CD4-positive, alpha-beta memory T cell (primary cell): ENCODE measurements around the gene EIF3A. TPM values are rescaled to one million over a fixed set of nuclear protein-coding genes. Genes with fewer than 3 reads are reported as not detected.

Source experiments
- CTCF ChIA-PET: fragments of 350-600 bp; sonication (Branson Sonifier 250); formaldehyde crosslinking; loops from one replicate; lab custom pipeline; 2021; ENCODE audit warnings: inconsistent platforms; ENCODE audit not compliant: partially characterized antibody; lab: Charles Lee
- POLR2A ChIA-PET: fragments of 350-600 bp; sonication (Branson Sonifier 250); formaldehyde crosslinking; loops from one replicate; lab custom pipeline; 2021; ENCODE audit not compliant: partially characterized antibody; lab: Charles Lee
- DNase-seq, 5 donors: peaks; one replicate each; pipeline versions ENCODE4 v3.0.0 to v3.0.0-alpha.2; 2020 to 2022; ENCODE audit warnings: mixed read lengths in 1 of 5
- H3K27ac ChIP-seq: one replicate; pipeline ENCODE4 v1.7.0; 2013; ENCODE audit warnings: low read depth, low read length
- H3K27me3 ChIP-seq: 2 replicates; pipeline ENCODE4 v1.7.0; 2013; ENCODE audit warnings: mild to moderate bottlenecking, low read length, moderate library complexity; ENCODE audit not compliant: insufficient read depth
- H3K36me3 ChIP-seq: 2 replicates; pipeline ENCODE4 v1.7.0; 2013; ENCODE audit warnings: mild to moderate bottlenecking, low read length, moderate library complexity; ENCODE audit not compliant: insufficient read depth
- H3K4me1 ChIP-seq: 2 replicates; pipeline ENCODE4 v1.7.0; 2013; ENCODE audit warnings: mild to moderate bottlenecking, low read length, moderate library complexity; ENCODE audit not compliant: insufficient read depth
- H3K4me3 ChIP-seq, 2 donors: one replicate each; pipeline ENCODE4 v1.7.0; 2013; ENCODE audit warnings: low read length in 2 of 2, mild to moderate bottlenecking in 1 of 2
- H3K9me3 ChIP-seq, 2 donors: one replicate each; pipeline ENCODE4 v1.7.0; 2013; ENCODE audit warnings: low read length in 2 of 2, control low read depth in 1 of 2; ENCODE audit not compliant: control insufficient read depth in 1 of 2
- H3K27ac Mint-ChIP-seq, 7 donors: one replicate each; pipeline ENCODE4 v1.8.0; 2020 to 2021; ENCODE audit warnings: mixed read lengths in 7 of 7, mild to moderate bottlenecking in 6 of 7, inconsistent platforms in 3 of 7, moderate library complexity in 3 of 7
- H3K27me3 Mint-ChIP-seq, 2 donors: one replicate each; pipeline ENCODE4 v1.8.0; 2020 to 2021; ENCODE audit warnings: mixed read lengths in 2 of 2
- H3K36me3 Mint-ChIP-seq, 2 donors: one replicate each; pipeline ENCODE4 v1.8.0; 2020 to 2021; ENCODE audit warnings: mixed read lengths in 2 of 2, inconsistent platforms in 1 of 2, mild to moderate bottlenecking in 1 of 2
- H3K4me1 Mint-ChIP-seq, 4 donors: one replicate each; pipeline ENCODE4 v1.8.0; 2020 to 2021; ENCODE audit warnings: mixed read lengths in 4 of 4, mild to moderate bottlenecking in 1 of 4
- H3K4me3 Mint-ChIP-seq, 8 donors: one replicate each; pipeline ENCODE4 v1.8.0; 2020 to 2021; ENCODE audit warnings: mixed read lengths in 8 of 8, mild to moderate bottlenecking in 7 of 8, moderate library complexity in 6 of 8, inconsistent platforms in 3 of 8
- H3K9me3 Mint-ChIP-seq, 8 donors: one replicate each; pipeline ENCODE4 v1.8.0; 2020 to 2021; ENCODE audit warnings: mixed read lengths in 8 of 8, mild to moderate bottlenecking in 5 of 8, inconsistent platforms in 3 of 8, moderate library complexity in 1 of 8
- intact Hi-C: fragments of 100-400 bp; cut with micrococcal nuclease; formaldehyde crosslinking; loops from one replicate; pipeline ENCODE4 v1.15.1; 2023
- polyA plus RNA-seq, 2 donors: library from polyadenylated mRNA; unstranded; fragments of 300-500 nt; fragmentation: Illumina TruSeq; gene quantifications; one replicate each; pipeline ENCODE4 v1.2.3, GENCODE V29; 2021
- total RNA-seq, 2 experiments: library from RNA; stranded (reverse); gene quantifications; one replicate each; pipeline ENCODE4 v1.2.3, GENCODE V29; 2021

Gene EIF3A
- total and polyA plus RNA-seq, 4 experiments from 2014 or later, result 29.8 to 129 (median 102) TPM

GRCh38 chr10:119001717-119002500, 78.7 kb downstream of the EIF3A start:
- CTCF ChIA-PET, result no interaction called here
- no peaks in the 10 kb centered on the region for H3K4me1 Mint-ChIP-seq

DNA sequence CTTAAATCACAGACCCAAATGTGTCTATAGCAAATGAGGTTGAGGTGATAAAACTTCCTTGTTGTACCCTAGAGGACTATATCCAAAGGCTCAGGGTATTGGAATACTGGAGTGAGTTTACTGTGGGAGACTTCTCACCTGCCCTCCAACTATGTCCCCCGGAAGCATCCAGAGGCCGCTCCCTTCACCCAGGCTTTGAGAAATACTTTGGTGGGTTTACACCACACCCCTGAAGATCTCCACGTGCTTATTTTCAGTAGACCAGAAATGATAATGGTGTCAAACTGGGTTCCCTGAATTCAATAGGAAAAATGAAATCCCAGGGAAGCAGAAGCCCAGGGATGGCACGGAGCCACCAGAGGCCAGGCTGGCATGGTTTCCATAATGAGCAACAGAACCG, 82.4 kb downstream of the EIF3A start:
- Histone ChIP-seq H3K9me3 (no peaks in the 10 kb centered on the region), H3K27me3 (no peaks in the 10 kb centered on the region), H3K4me3 (no peak overlapping the region), H3K27ac (no peak overlapping the region), H3K36me3 (no peaks in the 10 kb centered on the region), H3K4me1 (no peaks in the 10 kb centered on the region)
- ChIA-PET POLR2A (no interaction called here), CTCF (no interaction called here)
- Mint-ChIP-seq H3K4me3 (no peak overlapping the region), H3K4me1 (no peaks in the 10 kb centered on the region), H3K27ac (peak overlapping the region in 1 of 7 donors; percentile 4), H3K36me3 (no peaks in the 10 kb centered on the region), H3K9me3 (peaks cover 0 to 2% (median 0%) of the 10 kb centered on the region in 8 donors), H3K27me3 (peaks cover 7 to 14% of the 10 kb centered on the region in 2 donors)
- DNase-seq, result no peak
- intact Hi-C loops, result no loop called here

More at GRCh38 chr10:119001717-119002500, 78.7 kb downstream of the EIF3A start:
- DNase-seq, result no peak
- Mint-ChIP-seq H3K27me3 (peaks cover 8 to 11% of the 10 kb centered on the region in 2 donors), H3K27ac (no peak overlapping the region), H3K36me3 (no peaks in the 10 kb centered on the region), H3K4me3 (no peak overlapping the region), H3K9me3 (peaks cover 0 to 2% (median 0%) of the 10 kb centered on the region in 8 donors)
- POLR2A ChIA-PET, result no interaction called here
- no peaks in the 10 kb centered on the region for H3K36me3 ChIP-seq
- no peaks in the 10 kb centered on the region for H3K9me3 ChIP-seq
- no peak overlapping the region for H3K27ac ChIP-seq
- H3K4me1 ChIP-seq, result no peaks in the 10 kb centered on the region
- no peak overlapping the region for H3K4me3 ChIP-seq
- no peaks in the 10 kb centered on the region for H3K27me3 ChIP-seq
- intact Hi-C loops, result no loop called here

- H3K9me3 Mint-ChIP-seq, result peaks cover 0 to 2% (median 0%) of the 10 kb centered on the region in 8 donors
- no peak overlapping the region for H3K27ac Mint-ChIP-seq
- no peaks in the 10 kb centered on the region for H3K36me3 Mint-ChIP-seq
- H3K4me3 Mint-ChIP-seq, result no peak overlapping the region
- H3K4me1 ChIP-seq, result no peaks in the 10 kb centered on the region
- no peaks in the 10 kb centered on the region for H3K4me1 Mint-ChIP-seq
- ChIA-PET POLR2A (no interaction called here), CTCF (no interaction called here)
- no peaks in the 10 kb centered on the region for H3K36me3 ChIP-seq
- no peak overlapping the region for H3K4me3 ChIP-seq
- no peak for DNase-seq
- H3K27me3 Mint-ChIP-seq, result peaks cover 6 to 16% of the 10 kb centered on the region in 2 donors
- intact Hi-C loops, result no loop called here
- no peak overlapping the region for H3K27ac ChIP-seq
- H3K27me3 ChIP-seq, result no peaks in the 10 kb centered on the region
- H3K9me3 ChIP-seq, result no peaks in the 10 kb centered on the region
Measured at GRCh38 chr10:118997379-118997778, 83.2 kb downstream of the EIF3A start.

- DNase-seq, result no peak
- Mint-ChIP-seq H3K4me1 (no peaks in the 10 kb centered on the region), H3K9me3 (no peaks in the 10 kb centered on the region), H3K27ac (no peak overlapping the region), H3K4me3 (no peak overlapping the region), H3K27me3 (peaks cover 3 to 12% of the 10 kb centered on the region in 2 donors), H3K36me3 (no peaks in the 10 kb centered on the region)
- no peaks in the 10 kb centered on the region for H3K4me1 ChIP-seq
- H3K27ac ChIP-seq, result no peak overlapping the region
- CTCF ChIA-PET, result no interaction called here
- H3K4me3 ChIP-seq, result no peak overlapping the region
- no peaks in the 10 kb centered on the region for H3K36me3 ChIP-seq
- no peaks in the 10 kb centered on the region for H3K9me3 ChIP-seq
- intact Hi-C loops, result no loop called here
- POLR2A ChIA-PET, result no interaction called here
- no peaks in the 10 kb centered on the region for H3K27me3 ChIP-seq
Measured at GRCh38 chr10:118995739-118996138, 84.9 kb downstream of the EIF3A start.

DNA sequence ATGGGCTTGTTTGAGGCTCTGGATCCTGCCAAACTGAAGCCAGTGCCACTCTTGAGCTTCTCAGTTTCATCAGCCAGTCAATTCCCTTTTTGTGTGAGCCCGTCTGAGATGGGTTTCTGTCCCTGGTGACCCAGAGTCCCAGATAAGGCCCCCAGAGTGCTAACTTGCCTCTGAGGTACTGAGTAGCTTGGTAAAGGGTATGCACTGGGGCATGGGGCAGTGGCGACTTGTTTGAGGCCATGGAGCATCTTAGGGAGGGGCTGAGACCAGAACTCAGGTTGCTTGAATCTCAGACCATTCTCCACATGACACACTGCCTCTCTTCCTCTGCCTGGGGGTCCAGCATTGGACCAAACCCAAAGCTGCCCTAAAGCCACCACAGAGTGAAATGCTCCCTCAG, 86.3 kb downstream of the EIF3A start:
- no peak overlapping the region for H3K4me3 ChIP-seq
- Mint-ChIP-seq H3K36me3 (no peaks in the 10 kb centered on the region), H3K27me3 (peaks cover 3 to 12% of the 10 kb centered on the region in 2 donors), H3K27ac (no peak overlapping the region), H3K9me3 (peaks cover 0 to 3% (median 0%) of the 10 kb centered on the region in 8 donors), H3K4me1 (no peaks in the 10 kb centered on the region), H3K4me3 (no peak overlapping the region)
- no peaks in the 10 kb centered on the region for H3K36me3 ChIP-seq
- ChIA-PET POLR2A (no interaction called here), CTCF (interaction anchor here (1.0 kb wide), 1 partner anchor 12 kb away, joined by 3 read pairs; no protein-coding TSS in a partner anchor)
- intact Hi-C loops, result no loop called here
- no peaks in the 10 kb centered on the region for H3K9me3 ChIP-seq
- DNase-seq, result no peak
- no peaks in the 10 kb centered on the region for H3K27me3 ChIP-seq
- no peak overlapping the region for H3K27ac ChIP-seq
- H3K4me1 ChIP-seq, result no peaks in the 10 kb centered on the region

GRCh38 chr10:118993214-118993613, 87.4 kb downstream of the EIF3A start:
- H3K4me3 Mint-ChIP-seq, result no peak overlapping the region
- Histone ChIP-seq H3K36me3 (no peaks in the 10 kb centered on the region), H3K27ac (no peak overlapping the region), H3K4me1 (no peaks in the 10 kb centered on the region), H3K4me3 (no peak overlapping the region), H3K27me3 (no peaks in the 10 kb centered on the region), H3K9me3 (no peaks in the 10 kb centered on the region)
- H3K27me3 Mint-ChIP-seq, result peaks cover 0 to 11% of the 10 kb centered on the region in 2 donors
- H3K36me3 Mint-ChIP-seq, result no peaks in the 10 kb centered on the region
- intact Hi-C loops, result no loop called here
- ChIA-PET POLR2A (no interaction called here), CTCF (interaction anchor here (1.0 kb wide), 1 partner anchor 13 kb away, joined by 3 read pairs; no protein-coding TSS in a partner anchor)
- peak overlapping the region in 1 of 7 donors; percentile 24 for H3K27ac Mint-ChIP-seq
- DNase-seq, result no peak
- no peaks in the 10 kb centered on the region for H3K4me1 Mint-ChIP-seq
- H3K9me3 Mint-ChIP-seq, result peaks cover 0 to 4% (median 3%) of the 10 kb centered on the region in 8 donors

DNA sequence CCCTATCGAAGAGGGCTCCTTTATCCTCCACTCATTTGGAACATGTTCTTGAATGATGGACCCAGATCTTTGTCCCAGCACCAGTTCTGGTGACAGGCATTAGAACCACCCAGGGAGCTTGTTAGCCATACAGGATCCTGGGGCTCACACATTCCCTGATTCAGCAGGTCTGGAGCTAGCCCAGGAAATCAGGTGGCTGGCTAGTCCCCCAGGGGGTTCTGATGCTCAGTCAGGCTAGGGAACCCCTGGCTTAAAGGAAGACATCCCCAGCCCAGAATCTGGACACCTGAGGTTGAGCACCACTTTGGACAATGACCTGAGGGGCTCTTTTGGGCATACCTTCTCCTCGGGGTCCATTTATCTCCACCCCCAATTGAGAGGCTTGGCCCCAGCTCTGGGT, 88.1 kb downstream of the EIF3A start:
- H3K4me3 ChIP-seq, result no peak overlapping the region
- no peaks in the 10 kb centered on the region for H3K9me3 ChIP-seq
- H3K27me3 Mint-ChIP-seq, result peaks cover 0 to 9% of the 10 kb centered on the region in 2 donors
- POLR2A ChIA-PET, result no interaction called here
- H3K36me3 ChIP-seq, result no peaks in the 10 kb centered on the region
- no peaks in the 10 kb centered on the region for H3K4me1 ChIP-seq
- no peak overlapping the region for H3K27ac Mint-ChIP-seq
- peaks cover 0 to 5% (median under 1%) of the 10 kb centered on the region in 4 donors for H3K4me1 Mint-ChIP-seq
- H3K36me3 Mint-ChIP-seq, result no peaks in the 10 kb centered on the region
- H3K4me3 Mint-ChIP-seq, result no peak overlapping the region
- intact Hi-C loops, result no loop called here
- no peaks in the 10 kb centered on the region for H3K27me3 ChIP-seq
- CTCF ChIA-PET, result no interaction called here
- H3K9me3 Mint-ChIP-seq, result peaks cover 0 to 4% (median 3%) of the 10 kb centered on the region in 8 donors
- no peak overlapping the region for H3K27ac ChIP-seq
- no peak for DNase-seq
